GM21515 (cell line): ENCODE results near the gene GIMAP2.

Source experiments
- ATAC-seq: cut with Tn5 transposase; IDR thresholded peaks from one replicate; pipeline ENCODE4 v1.9.1; 2021; ENCODE audit not compliant: unreplicated experiment

Gene GIMAP2

DNA sequence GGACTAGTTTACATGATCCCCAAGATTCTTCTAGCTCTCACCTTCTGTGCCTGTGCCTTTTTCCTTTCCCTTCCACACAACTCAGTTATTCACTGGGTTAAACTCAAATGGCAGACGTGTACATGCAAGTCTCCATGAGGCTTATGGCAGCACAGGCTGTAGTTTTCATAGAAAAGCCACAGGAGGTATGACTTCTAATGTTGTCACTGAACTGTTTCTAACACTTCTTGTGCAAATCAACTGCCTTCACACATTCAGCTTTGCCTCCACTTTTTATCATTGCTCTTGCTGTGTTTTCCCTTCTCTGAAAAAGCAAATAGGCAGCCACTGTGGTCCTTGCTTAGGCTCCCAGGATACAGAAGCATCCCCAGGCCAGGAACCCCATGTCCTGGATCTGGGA is 46.4 kb downstream of the GIMAP2 start:
- no peak for ATAC-seq

DNA sequence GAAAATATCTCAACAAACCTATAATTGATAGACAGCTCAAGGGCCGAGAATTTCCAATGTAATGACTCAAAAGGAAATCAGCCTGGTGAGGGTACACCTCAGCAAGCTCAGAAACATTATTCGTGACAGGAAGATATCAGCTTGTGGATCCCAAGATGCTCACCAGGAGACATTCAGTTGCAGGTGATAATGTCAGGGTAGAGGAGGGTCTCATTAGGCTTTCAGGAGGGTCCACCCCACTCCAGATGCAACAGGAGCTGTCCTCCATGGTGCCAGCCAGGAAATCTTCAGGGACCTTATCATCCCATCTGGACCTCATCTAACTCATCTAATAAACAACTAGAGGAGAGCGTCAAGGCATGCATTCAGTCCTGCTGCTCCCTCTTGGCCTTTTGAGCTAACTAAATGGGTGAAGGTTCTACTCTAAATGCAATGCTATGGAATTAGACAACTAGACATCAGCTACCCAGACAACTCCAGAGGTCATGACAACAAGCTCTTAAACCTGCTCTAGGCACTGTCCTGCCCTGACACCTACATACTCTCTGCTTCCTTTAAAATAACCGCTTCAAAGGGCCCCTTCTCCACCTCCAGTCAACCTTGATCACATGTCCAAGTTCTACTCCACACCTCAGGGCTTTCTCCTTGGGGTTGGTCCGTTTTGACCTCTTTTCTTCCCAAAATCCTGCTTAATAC is 47.4 kb downstream of the GIMAP2 start:
- no peak for ATAC-seq

DNA sequence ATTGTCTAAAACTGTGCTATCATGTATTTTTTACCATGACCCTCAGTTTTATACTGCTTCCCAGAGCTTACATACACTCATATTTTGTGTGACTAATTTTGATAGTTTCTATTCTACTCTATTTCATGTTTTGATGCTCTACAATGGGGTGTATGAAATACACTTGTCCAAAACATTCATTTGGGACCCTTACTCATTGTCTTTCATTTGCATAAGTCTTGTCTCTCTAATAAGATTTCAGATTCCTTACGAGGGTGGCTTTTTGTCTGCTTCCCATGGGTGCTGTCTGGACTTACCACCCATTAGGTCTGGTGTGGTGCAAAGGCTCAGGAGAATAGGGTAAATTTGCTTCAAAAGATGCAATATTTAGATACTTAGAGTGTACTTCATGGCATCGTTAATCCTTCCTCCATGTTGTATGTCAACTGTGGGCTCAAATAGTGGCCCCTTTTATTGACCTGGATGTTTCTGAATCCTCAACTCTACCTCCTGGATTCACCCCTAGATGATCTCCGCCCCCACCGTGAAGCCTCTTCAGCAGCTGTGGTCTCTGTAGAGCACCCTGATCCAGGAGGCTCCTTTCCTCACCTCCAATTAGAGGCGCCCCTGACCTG is 48.1 kb downstream of the GIMAP2 start:
- ATAC-seq = no peak

DNA sequence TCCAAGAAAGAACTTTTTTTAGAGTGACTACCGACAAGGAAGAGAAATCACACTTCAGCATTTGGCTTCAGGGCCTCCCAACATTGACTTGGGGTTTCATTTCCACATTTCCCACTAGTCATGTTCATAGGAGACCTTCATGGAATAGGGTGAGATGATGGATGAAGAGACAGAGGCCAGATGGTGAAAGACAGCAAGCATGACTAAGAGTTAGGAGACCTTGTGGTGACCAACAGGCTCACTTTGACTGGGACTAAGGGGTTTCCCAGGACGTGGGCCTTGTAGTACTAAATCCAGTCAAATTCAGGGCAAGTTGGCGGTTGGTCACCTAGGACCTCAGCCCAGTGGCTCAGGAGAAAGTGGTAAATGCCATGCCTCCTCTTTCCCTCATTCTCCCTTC is 48.7 kb downstream of the GIMAP2 start:
- ATAC-seq = no peak

DNA sequence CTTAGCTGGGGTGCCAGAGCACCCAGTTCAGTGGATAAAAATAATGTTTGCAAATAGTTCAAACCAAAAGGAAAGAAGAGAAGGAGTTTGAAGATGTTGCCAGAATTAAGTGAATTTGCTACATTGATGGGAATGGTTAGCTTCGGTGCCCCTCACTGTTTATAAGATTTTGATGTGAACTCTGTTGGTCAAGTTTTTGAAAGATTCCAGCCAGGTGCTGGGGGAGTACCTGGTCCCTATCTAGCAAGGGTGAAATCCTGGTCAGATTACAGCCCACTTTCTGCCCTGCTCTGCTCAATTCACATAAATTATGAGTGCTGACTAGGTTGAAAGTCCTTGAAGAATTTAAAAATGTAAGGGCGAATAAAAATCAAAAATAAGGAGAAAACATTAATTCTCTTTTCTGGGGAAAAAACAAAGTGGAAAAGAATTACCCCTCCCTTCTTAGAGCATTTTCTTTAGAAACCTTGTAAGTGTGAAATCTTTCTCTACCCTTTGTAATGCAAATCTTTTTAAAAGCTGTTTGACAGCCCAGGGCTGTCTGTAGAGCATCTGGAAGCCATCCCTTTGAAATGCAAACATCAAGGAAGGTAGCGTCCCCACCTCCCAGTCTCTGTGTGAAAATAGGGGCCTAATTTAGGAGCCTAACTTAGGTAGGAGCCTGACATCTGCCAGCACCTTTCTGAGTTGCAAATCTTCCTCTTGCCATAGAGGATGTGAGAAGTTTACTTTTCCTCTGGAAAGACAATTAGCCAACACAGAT is 50.3 kb downstream of the GIMAP2 start:
- ATAC-seq = no peak

DNA sequence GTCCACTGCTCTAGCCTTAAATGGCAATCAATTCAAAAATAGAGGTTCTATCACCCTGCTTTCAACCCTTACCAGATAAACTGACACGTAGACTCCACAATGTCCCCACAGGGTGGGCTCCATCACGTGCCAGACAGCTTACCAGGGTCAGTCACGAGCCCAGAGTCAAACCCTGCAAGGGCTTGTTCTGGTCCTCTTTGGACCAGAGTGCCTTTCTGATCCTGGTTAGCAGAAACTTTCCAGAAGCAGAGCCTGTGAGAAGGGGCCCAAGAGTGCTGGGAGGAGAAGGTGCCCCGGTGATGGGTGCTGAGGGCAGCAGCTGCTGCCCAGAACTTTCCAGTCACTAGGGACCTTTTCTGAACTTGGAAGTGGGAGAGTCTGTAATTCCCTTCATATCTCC is 51.4 kb downstream of the GIMAP2 start:
- no peak for ATAC-seq

DNA sequence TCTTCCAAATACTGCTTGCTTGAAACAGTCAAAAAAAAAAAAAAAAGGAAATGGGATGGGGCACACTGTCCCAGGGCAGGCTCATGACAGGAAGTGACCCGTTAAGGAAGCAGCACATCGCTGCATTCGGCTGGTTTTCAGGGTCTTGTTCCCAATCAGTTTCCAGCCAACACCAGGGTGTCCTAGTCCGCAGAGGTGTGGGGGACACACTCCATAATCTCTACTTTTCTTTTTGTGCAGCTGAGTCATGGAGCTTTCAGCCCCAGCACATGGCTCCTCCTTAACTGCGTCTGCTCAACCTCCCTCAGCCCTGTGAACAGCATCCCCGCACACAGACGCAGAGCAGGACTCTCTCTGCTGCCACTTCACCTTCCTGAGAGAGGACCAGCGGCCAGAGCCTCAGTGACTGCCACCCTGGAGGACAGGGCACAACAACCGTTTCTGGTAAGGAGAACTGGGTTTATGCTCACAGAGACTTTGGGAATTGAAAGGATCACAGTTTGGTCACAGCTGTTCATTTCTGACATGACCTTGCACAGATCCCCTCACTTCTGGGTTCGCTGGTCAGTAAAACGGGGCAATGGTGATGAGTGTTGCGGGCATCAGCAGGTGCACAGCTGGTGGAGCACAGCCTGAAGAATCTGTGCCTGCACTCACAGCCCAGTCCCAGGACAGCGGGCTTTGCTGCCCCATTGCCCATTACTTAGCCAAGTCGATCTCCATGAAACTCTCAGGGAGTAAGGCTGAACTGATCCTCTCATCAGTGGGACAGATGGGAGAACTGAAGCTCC is 52.0 kb downstream of the GIMAP2 start, which contains the start of gene GIMAP5:
Gene GIMAP5 (plus strand): TSS at position 154 of the 791 bp plus-strand sequence. CDS start 3,467 bp downstream, outside the sequence.
- ATAC-seq = no peak

DNA sequence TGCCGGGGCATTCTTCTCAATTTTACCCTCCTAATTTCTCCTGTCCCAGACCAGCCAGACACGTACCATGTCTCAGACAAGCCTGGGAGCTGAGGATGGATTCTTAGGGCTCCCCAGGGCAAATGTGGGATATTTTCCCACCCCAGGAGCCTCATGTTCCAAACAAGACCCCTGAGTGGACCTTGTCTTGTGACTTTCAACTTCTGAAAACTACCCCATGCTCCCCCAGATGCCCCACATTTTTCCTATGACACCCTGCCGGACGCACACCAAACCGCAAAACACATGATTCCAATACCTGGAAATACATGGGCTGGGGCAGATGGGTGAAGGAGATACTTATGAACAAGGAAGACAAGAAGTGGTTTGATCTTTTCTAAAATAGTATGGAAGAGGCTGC is 52.6 kb downstream of the GIMAP2 start:
- ATAC-seq = no peak

DNA sequence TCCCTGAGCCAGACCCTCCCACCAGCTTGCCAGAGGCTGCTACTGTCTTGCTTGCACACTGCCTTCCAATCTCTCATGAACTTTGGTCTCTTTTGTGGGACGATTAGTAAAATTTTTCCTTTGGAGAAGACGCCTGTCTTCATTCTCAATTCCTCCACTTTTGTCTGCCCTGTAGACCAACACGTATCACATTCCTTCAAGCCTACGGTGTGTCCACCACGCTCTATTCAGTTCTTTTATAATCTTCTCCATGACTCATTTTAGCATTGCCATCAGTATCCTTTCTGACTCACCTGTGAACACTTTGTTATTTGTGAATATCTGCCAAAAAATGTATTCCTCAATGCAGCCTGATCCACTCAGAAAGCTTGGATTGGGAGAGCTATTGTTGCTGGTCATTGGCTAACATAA is 53.1 kb downstream of the GIMAP2 start:
- no peak for ATAC-seq

DNA sequence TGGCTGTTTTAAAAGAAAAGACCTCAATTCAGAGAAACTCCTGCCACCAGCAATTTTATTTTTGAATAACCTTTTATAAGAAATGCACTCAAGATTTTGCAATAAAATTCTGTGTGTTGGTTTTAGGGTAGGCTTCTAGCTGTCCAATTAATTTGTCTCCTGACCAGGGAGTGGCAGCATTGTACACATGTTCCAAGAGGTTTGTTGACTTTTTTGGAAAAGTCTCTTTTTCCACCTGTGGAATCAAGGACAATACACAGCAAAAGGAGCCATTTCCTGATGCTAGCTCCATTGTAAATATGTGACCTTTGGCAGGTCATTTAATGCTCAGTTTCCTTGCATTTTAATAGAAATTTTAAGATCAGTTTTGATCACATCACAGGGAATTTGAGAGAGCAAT is 53.5 kb downstream of the GIMAP2 start:
- ATAC-seq = no peak

DNA sequence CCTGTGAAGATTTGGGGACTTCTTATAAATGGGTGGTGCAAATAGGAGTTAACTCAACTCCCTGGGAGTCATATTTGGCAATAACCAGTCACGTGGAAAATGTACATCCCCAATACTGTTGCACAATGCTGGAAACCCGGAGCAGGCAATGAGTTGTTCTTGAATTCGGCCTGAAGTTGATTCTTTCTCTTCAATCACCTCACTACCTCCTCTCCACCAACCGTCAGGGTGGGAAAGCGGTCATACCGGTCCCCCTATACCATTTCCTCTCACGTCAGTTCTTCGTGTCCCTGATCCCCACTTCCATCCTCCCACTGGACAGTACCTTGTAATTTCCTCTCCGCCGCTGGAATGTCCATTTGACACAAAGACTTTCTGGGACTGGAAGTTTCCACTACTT is 54.5 kb downstream of the GIMAP2 start:
- ATAC-seq = no peak

DNA sequence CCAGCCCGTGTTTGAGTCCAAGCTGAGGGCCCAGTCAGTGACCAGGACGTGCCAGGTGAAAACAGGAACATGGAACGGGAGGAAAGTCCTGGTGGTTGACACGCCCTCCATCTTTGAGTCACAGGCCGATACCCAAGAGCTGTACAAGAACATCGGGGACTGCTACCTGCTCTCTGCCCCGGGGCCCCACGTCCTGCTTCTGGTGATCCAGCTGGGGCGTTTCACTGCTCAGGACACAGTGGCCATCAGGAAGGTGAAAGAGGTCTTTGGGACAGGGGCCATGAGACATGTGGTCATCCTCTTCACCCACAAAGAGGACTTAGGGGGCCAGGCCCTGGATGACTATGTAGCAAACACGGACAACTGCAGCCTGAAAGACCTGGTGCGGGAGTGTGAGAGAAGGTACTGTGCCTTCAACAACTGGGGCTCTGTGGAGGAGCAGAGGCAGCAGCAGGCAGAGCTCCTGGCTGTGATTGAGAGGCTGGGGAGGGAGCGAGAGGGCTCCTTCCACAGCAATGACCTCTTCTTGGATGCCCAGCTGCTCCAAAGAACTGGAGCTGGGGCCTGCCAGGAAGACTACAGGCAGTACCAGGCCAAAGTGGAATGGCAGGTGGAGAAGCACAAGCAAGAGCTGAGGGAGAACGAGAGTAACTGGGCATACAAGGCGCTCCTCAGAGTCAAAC is 56.9 kb downstream of the GIMAP2 start:
- no peak for ATAC-seq
